HG03571 (cell line): ENCODE data around the gene HOXA5.

Source experiments
- ATAC-seq: cut with Tn5 transposase; IDR thresholded peaks from one replicate; pipeline ENCODE4 v1.9.1; 2021; ENCODE audit not compliant: unreplicated experiment

Gene HOXA5

GRCh38 chr7:27171637-27172314 is 28.3 kb upstream of the HOXA5 start:
- ATAC-seq: no peak

- no peak for ATAC-seq
Measured at GRCh38 chr7:27171325-27171636, 27.8 kb upstream of the HOXA5 start.

- no peak for ATAC-seq
Measured at GRCh38 chr7:27170426-27171324, 27.2 kb upstream of the HOXA5 start.

GRCh38 chr7:27169658-27170425 is 26.4 kb upstream of the HOXA5 start:
- no peak for ATAC-seq

GRCh38 chr7:27168265-27168947 is 24.9 kb upstream of the HOXA5 start:
- no peak for ATAC-seq

- no peak for ATAC-seq
Measured at GRCh38 chr7:27167916-27168264, 24.4 kb upstream of the HOXA5 start.

- ATAC-seq: no peak
Measured at GRCh38 chr7:27166531-27167505, 23.3 kb upstream of the HOXA5 start.

GRCh38 chr7:27165996-27166530 is 22.6 kb upstream of the HOXA5 start:
- ATAC-seq: no peak

GRCh38 chr7:27165089-27165995 is 21.9 kb upstream of the HOXA5 start, which contains the start of gene HOXA9:
Gene HOXA9, minus strand, starts transcription at chr7:27165537. Its CDS starts 80 bp downstream, at chr7:27165457.
- ATAC-seq: no peak

GRCh38 chr7:27164367-27165088 is 21.0 kb upstream of the HOXA5 start:
- no peak for ATAC-seq

GRCh38 chr7:27164045-27164366 is 20.5 kb upstream of the HOXA5 start:
- no peak for ATAC-seq

- ATAC-seq: no peak
Measured at GRCh38 chr7:27163288-27164044, 20.0 kb upstream of the HOXA5 start.

- no peak for ATAC-seq
Measured at GRCh38 chr7:27162561-27163287, 19.2 kb upstream of the HOXA5 start.

GRCh38 chr7:27161721-27162560 is 18.5 kb upstream of the HOXA5 start:
- ATAC-seq: no peak

- no peak for ATAC-seq
Measured at GRCh38 chr7:27161214-27161720, 17.8 kb upstream of the HOXA5 start.
